Measurements from ENCODE around the gene SBNO1.
"Not testable (repeated sequence)": the region's sequence is repeated elsewhere in the genome, so short reads cannot be mapped to it uniquely, and the experiment has no call there.

The SBNO1 gene

DNA sequence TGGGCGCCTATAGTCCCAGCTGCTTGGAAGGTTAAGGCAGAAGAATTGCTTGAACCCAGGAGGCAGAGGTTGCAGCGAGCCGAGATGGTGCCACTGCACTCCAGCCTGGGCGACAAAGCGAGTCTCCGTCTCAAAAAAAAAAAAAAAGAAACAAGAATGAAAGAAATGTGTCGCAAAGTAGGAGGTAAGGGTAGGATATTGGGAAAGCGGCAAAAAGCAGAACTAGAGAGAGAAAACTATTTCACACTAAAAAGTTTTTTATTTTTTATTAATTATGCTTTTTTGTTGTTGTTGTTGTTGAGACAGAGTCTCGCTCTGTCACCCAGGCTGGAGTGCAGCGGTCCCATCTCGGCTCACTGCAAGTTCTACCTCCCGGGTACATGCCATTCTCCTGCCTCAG, 17.7 kb downstream of the SBNO1 start:
- no peak for DNase-seq (ENCODE audit: low read depth, low spot score)

- no peak for DNase-seq (ENCODE audit: low read depth, low spot score)
Measured at GRCh38 chr12:123344086-123344485, 20.6 kb downstream of the SBNO1 start.

- DNase-seq (ENCODE audit: low read depth, low spot score) = no peak
Measured at GRCh38 chr12:123337070-123337469, 27.6 kb downstream of the SBNO1 start.

DNA sequence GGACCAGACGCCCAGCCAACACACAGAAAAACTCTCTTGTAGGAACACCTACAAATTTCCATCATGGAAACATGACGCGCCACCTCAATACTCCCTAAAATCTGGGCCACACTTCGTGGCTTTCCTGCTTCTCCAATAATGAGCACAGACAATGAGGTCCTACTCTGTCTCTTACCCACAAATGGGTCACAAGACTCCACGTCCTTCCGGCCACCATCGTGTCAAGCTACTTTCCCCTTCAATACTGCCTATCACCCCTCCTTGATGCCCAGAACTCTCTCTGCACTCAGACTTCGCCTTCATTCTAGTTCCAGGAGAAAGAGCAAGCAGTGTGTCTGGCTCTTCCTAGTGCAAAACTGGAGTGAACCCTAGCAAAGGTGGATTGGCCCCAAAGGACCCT, 28.1 kb downstream of the SBNO1 start:
- no peak for DNase-seq (ENCODE audit: low read depth, low spot score)

DNA sequence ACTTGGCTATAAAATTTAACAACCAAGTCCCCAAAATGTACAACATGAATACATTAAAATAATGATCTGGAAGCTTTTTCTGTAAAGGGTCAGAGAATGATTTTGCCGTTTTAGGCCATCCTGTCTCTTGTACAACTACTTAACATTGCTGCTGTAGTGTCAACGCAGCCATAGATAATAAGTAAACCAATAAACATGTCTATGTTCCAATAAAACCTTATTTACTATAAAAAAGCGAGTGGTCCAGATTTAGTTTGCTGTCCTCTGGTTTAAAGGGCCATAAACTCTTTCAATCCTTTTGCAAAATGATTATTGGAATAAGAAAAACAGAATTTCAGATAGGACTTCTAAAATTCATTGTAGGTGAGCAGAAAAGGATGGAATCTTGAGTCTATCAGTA, 29.2 kb downstream of the SBNO1 start:
- DNase-seq (ENCODE audit: low read depth, low spot score) = no peak

DNA sequence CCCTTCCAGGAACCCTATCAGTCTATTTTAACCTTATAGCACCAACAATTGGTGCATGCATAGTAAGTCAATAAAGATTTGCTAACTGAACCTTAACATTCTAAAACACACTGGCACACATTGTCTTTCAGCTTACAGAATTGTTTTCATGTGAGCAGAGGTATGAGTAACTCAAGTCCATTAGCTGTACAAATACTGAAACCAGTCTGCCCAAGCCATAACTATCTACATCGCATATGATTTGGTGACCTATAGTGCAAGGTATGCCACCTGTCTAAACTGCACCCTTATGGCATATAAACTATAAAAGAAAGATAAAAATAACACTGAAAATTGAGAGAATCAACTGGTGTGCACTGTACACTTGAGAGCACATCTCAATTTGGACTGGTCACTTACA, 34.8 kb downstream of the SBNO1 start:
- DNase-seq (ENCODE audit: low read depth, low spot score) = no peak

GRCh38 chr12:123319826-123320225, 44.8 kb downstream of the SBNO1 start:
- DNase-seq (ENCODE audit: low read depth, low spot score) = no peak

- no peak for DNase-seq (ENCODE audit: low read depth, low spot score)
Measured at GRCh38 chr12:123319273-123319672, 45.4 kb downstream of the SBNO1 start.

GRCh38 chr12:123313046-123313445, 51.6 kb downstream of the SBNO1 start:
- not testable (repeated sequence) for DNase-seq (ENCODE audit: low read depth, low spot score)

DNA sequence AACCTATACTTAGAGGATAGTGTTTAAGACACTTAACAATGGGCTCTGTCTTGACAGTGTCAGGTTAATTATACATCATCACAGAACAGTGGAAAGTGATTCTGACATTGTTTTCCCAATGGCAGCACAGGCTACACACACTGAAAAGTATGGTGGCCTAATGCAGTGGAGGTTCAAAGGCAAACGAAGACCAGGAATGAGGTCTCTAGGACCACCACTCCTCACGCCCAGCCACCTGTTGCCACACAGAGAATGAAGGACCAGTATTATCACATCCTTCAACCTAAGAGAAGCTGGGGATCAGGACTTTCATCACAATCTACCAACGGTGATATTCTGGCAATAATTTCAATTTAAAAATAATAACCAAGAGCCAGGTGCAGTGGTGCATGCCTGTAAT, 58.4 kb downstream of the SBNO1 start:
- DNase-seq (ENCODE audit: low read depth, low spot score) = no peak

DNA sequence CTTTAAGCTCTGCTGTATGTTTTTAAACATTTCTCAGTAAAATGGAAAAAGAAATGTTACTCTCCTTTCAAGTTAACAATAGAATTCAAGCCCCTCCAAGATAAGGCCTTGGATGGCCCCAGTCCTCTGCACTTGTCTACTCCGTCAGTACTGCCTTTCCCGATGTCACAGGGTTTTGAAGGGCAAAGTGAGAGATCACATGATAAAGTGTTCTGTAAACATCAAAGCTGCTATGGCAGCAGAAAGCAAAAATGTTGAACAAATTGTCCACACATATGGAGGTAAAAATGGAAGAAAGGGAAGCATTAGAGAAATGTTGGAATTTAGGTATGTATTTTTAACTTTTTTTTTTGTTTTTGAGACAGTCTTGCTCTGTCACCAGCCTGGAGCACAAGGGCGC, 59.5 kb downstream of the SBNO1 start:
- no peak for DNase-seq (ENCODE audit: low read depth, low spot score)

- DNase-seq (ENCODE audit: low read depth, low spot score) = no peak
Measured at GRCh38 chr12:123293178-123293760, 71.4 kb downstream of the SBNO1 start.

- DNase-seq (ENCODE audit: low read depth, low spot score) = no peak
Measured at GRCh38 chr12:123289911-123290310, 74.7 kb downstream of the SBNO1 start.

DNA sequence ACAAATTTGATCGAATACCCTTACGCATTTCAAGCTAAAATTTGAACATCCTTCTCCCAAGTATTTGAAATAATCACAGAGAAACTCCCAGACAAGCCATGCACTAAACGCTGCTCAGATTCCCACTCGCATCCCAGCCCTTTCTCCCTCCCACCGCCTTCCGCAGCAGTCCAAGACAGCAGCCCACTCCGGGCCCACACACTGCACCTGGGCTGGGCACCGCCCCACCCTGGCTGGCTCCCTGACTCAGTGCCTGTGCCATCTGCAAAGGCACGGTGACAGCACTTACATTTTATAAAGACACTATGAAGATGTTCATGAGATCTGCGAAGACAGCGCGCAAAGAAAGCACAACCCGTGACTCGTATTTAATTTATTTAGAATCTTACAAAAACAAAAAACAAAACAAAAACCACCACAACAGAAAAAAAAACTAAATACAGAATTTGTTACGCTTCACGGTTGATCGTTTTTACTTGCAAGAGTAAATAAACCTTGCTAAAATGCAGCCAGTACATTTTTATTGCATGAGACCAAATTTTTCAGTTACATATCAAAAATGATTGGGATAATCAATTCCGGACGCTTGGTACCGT, 75.8 kb downstream of the SBNO1 start:
- DNase-seq (ENCODE audit: low read depth, low spot score) = no peak

DNA sequence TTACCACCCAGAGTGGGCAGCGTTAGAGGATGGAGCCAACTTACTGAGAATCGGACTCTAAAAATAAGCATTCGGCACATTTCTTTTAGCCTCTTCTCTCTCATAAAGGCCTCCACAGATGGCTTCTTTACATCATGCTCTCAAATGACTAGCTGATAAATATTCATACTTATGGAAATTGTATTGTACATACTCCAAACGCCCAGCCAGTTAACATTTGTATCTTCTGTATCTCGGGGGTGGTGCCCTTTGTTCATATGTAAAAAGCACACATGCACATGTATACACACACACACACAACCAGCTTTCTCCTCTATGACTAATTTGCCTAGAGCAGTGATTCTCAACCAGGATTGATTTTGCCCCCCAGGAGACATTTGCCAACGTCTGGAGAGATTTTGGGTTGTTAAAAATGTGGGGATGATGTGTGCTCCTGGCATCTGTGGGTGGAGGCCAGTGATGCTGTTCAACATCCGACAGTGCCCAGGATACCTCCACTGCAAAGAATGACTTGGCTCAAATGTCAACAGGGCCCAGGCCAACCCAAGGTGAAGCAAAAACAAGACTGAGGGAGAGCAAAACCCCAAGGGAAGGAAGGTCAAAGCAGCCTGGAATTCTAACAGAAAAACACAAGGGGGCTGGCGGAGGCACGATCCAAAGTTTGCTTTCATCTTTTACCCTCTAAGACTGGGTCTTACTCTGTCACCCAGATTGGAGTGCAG, 77.8 kb downstream of the SBNO1 start:
- DNase-seq (ENCODE audit: low read depth, low spot score) = no peak

- no peak for DNase-seq (ENCODE audit: low read depth, low spot score)
Measured at GRCh38 chr12:123284669-123285068, 80.0 kb downstream of the SBNO1 start.

DNA sequence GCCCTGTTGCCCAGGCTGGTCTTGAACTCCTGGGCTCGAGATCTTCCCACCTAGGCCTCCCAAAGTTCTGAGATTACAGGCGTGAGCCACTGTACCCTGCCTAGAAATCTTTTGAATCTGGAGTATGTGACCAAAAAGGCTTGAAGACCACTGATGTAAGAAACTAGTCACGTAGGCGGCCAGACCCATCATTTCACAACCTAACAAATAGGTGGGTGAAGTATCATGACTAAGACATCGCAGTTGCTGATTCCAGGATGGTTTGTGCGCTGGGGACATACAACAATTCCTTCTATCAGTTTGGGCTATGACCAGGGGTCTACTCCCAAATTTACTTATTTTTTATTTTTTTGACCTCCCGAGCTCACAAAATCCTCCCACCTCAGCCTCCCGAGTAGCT, 81.2 kb downstream of the SBNO1 start:
- DNase-seq (ENCODE audit: low read depth, low spot score) = no peak

- DNase-seq (ENCODE audit: low read depth, low spot score) = no peak
Measured at GRCh38 chr12:123282111-123282510, 82.5 kb downstream of the SBNO1 start.

DNA sequence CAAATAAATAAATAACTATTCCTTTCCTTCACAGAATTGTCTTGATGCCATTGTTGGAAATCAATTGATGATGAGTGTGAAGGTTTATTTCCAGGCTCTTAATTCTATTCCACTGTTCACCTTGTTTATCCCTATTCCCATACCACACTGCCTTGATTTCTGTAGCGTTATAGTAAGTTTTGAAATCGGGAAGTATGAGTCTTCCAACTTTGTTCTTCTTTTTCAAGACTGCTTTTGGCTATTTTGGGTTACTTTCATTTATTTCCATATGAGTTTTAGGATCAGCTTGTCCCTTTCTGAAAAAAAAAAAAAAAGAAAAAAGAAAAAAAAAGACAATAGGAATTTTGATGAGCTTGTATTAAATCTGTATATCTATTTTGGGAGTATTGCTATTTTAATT, 83.7 kb downstream of the SBNO1 start:
- DNase-seq (ENCODE audit: low read depth, low spot score) = no peak

- no peak for DNase-seq (ENCODE audit: low read depth, low spot score)
Measured at GRCh38 chr12:123278101-123278627, 86.5 kb downstream of the SBNO1 start.

DNA sequence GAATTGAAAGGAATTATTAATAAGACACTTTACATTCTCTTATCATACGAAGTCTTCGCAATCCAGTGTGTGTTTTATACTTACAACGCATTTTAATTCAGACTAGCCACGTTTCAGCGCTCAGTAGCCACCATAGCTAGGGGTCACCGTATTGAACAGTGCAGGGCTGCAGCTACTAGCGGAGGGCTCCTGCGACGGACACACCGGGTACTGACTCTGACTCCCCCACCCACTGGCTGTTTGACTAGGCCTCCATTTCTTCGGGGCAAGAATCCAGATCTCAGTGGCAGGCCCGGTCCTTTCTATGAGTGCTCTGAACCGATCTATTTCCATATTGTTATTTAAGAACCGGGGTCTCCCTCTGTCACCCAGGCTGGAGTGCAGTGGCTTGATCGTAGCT, 91.5 kb downstream of the SBNO1 start:
- no peak for DNase-seq (ENCODE audit: low read depth, low spot score)

- DNase-seq (ENCODE audit: low read depth, low spot score) = no peak
Measured at GRCh38 chr12:123271001-123271668, 93.5 kb downstream of the SBNO1 start.

All from iPS DF 19.7 (cell line).